ENCODE measurements around the gene BFAR. TPM values are rescaled to one million over a fixed set of nuclear protein-coding genes. Genes with fewer than 3 reads are reported as not detected.
"Not testable (repeated sequence)": the region's sequence is repeated elsewhere in the genome, so short reads cannot be mapped to it uniquely, and the experiment has no call there.

The BFAR gene
- total RNA-seq, 3 donors from 2014 or later (not counting 1 experiment from before 2014, with no cell fraction given) = 45.8 to 62.2 (median 55.6) TPM

- H3K27ac ChIP-seq (ENCODE audit: low read length) = no peak overlapping the region
- 77% methylated on average over 11 of the region's 11 CpGs for WGBS (ENCODE audit: insufficient coverage)
- ATAC-seq (no peak), DNase-seq (no peak)
- Mint-ChIP-seq H3K9me3 (no peaks in the 10 kb centered on the region), H3K27ac (no peak overlapping the region), H3K4me1 (no peaks in the 10 kb centered on the region), H3K4me3 (no peak overlapping the region), H3K36me3 (no peaks in the 10 kb centered on the region), H3K27me3 (ENCODE audit: low read depth in 2 of 2) (peaks cover 10 to 12% of the 10 kb centered on the region in 2 donors)
- peaks cover 2% of the 10 kb centered on the region for H3K27me3 ChIP-seq (ENCODE audit: control insufficient read depth, insufficient read depth, low read length)
- no peaks in the 10 kb centered on the region for H3K4me1 ChIP-seq (ENCODE audit: control insufficient read depth, insufficient read depth, low read length)
- no peak overlapping the region for H3K4me3 ChIP-seq (ENCODE audit: low read length)
- H3K9me3 ChIP-seq (ENCODE audit: control insufficient read depth, insufficient read depth, low read length) = no peaks in the 10 kb centered on the region
- no peaks in the 10 kb centered on the region for H3K36me3 ChIP-seq (ENCODE audit: control insufficient read depth, insufficient read depth, low read length)
- intact Hi-C loops (cut with micrococcal nuclease) = no loop called here
- TF ChIP-seq CTCF (IDR thresholded peaks at IDR 0.05) = no peak
Measured at GRCh38 chr16:14678748-14679497, 46.2 kb downstream of the BFAR start.

GRCh38 chr16:14680396-14680795 is 47.6 kb downstream of the BFAR start:
- 93% methylated on average over 7 of the region's 7 CpGs for WGBS (ENCODE audit: insufficient coverage)
- H3K9me3 Mint-ChIP-seq; ATAC-seq; intact Hi-C loops (cut with micrococcal nuclease); H3K4me3 ChIP-seq (ENCODE audit: low read length); H3K27ac ChIP-seq (ENCODE audit: low read length); H3K36me3 ChIP-seq (ENCODE audit: control insufficient read depth, insufficient read depth, low read length); H3K4me3 Mint-ChIP-seq; H3K27me3 Mint-ChIP-seq (ENCODE audit: low read depth in 2 of 2); H3K27ac Mint-ChIP-seq; H3K9me3 ChIP-seq (ENCODE audit: control insufficient read depth, insufficient read depth, low read length); DNase-seq; H3K36me3 Mint-ChIP-seq; H3K4me1 ChIP-seq (ENCODE audit: control insufficient read depth, insufficient read depth, low read length); H3K4me1 Mint-ChIP-seq; H3K27me3 ChIP-seq (ENCODE audit: control insufficient read depth, insufficient read depth, low read length): not testable (repeated sequence)

GRCh38 chr16:14681115-14681514 is 48.4 kb downstream of the BFAR start:
- peaks cover 2% of the 10 kb centered on the region for H3K27me3 ChIP-seq (ENCODE audit: control insufficient read depth, insufficient read depth, low read length)
- H3K36me3 Mint-ChIP-seq = no peaks in the 10 kb centered on the region
- ATAC-seq = no peak
- H3K9me3 Mint-ChIP-seq = no peaks in the 10 kb centered on the region
- WGBS (ENCODE audit: insufficient coverage) = 100% methylated on average over 4 of the region's 4 CpGs
- no peak overlapping the region for H3K27ac ChIP-seq (ENCODE audit: low read length)
- intact Hi-C loops (cut with micrococcal nuclease) = no loop called here
- peaks cover 7% of the 10 kb centered on the region in 2 donors for H3K27me3 Mint-ChIP-seq (ENCODE audit: low read depth in 2 of 2)
- no peak overlapping the region for H3K4me3 ChIP-seq (ENCODE audit: low read length)
- H3K4me1 Mint-ChIP-seq = no peaks in the 10 kb centered on the region
- no peak overlapping the region for H3K27ac Mint-ChIP-seq
- H3K4me1 ChIP-seq (ENCODE audit: control insufficient read depth, insufficient read depth, low read length) = no peaks in the 10 kb centered on the region
- no peak for DNase-seq
- H3K4me3 Mint-ChIP-seq = no peak overlapping the region
- H3K36me3 ChIP-seq (ENCODE audit: control insufficient read depth, insufficient read depth, low read length) = no peaks in the 10 kb centered on the region
- no peaks in the 10 kb centered on the region for H3K9me3 ChIP-seq (ENCODE audit: control insufficient read depth, insufficient read depth, low read length)
- TF ChIP-seq CTCF (IDR thresholded peaks at IDR 0.05) = no peak

- no peak overlapping the region for H3K4me3 ChIP-seq (ENCODE audit: low read length)
- H3K4me1 ChIP-seq (ENCODE audit: control insufficient read depth, insufficient read depth, low read length) = no peaks in the 10 kb centered on the region
- Mint-ChIP-seq H3K4me1 (no peaks in the 10 kb centered on the region), H3K36me3 (no peaks in the 10 kb centered on the region), H3K9me3 (no peaks in the 10 kb centered on the region), H3K4me3 (no peak overlapping the region), H3K27me3 (ENCODE audit: low read depth in 2 of 2) (peaks cover 7% of the 10 kb centered on the region in 2 donors), H3K27ac (no peak overlapping the region)
- H3K27me3 ChIP-seq (ENCODE audit: control insufficient read depth, insufficient read depth, low read length) = peaks cover 2% of the 10 kb centered on the region
- H3K27ac ChIP-seq (ENCODE audit: low read length) = no peak overlapping the region
- no peaks in the 10 kb centered on the region for H3K36me3 ChIP-seq (ENCODE audit: control insufficient read depth, insufficient read depth, low read length)
- TF ChIP-seq CTCF (IDR thresholded peaks at IDR 0.05) = no peak
- H3K9me3 ChIP-seq (ENCODE audit: control insufficient read depth, insufficient read depth, low read length) = no peaks in the 10 kb centered on the region
- DNase-seq = no peak
- WGBS (ENCODE audit: insufficient coverage) = 96% methylated on average over 8 of the region's 8 CpGs
- intact Hi-C loops (cut with micrococcal nuclease) = no loop called here
- ATAC-seq = no peak
Measured at GRCh38 chr16:14682121-14682520, 49.4 kb downstream of the BFAR start.

- ATAC-seq; H3K27ac Mint-ChIP-seq; DNase-seq; H3K4me3 ChIP-seq (ENCODE audit: low read length); H3K36me3 Mint-ChIP-seq; H3K9me3 Mint-ChIP-seq; H3K27me3 ChIP-seq (ENCODE audit: control insufficient read depth, insufficient read depth, low read length); H3K4me1 Mint-ChIP-seq; H3K36me3 ChIP-seq (ENCODE audit: control insufficient read depth, insufficient read depth, low read length); intact Hi-C loops (cut with micrococcal nuclease); H3K9me3 ChIP-seq (ENCODE audit: control insufficient read depth, insufficient read depth, low read length); H3K27me3 Mint-ChIP-seq (ENCODE audit: low read depth in 2 of 2); H3K4me1 ChIP-seq (ENCODE audit: control insufficient read depth, insufficient read depth, low read length); H3K4me3 Mint-ChIP-seq; H3K27ac ChIP-seq (ENCODE audit: low read length): not testable (repeated sequence)
- 90% methylated on average over 13 of the region's 15 CpGs for WGBS (ENCODE audit: insufficient coverage)
Measured at GRCh38 chr16:14685870-14686793, 53.4 kb downstream of the BFAR start.
